Astrocyte of the cerebellum (primary cell): ENCODE measurements around the gene KCNMB3.

Source experiments
- DNase-seq: peaks from one replicate; pipeline ENCODE4 v3.0.0-alpha.2; 2011; ENCODE audit warnings: low read depth
- H3K4me3 ChIP-seq: 2 replicates; pipeline ENCODE4 v1.5.1; 2011; ENCODE audit warnings: mild to moderate bottlenecking, low read depth, low read length, moderate library complexity
- CTCF ChIP-seq: IDR thresholded peaks from 2 replicates; pipeline ENCODE4 v1.5.1; 2012; ENCODE audit warnings: low read length, low read depth, moderate library complexity, mild to moderate bottlenecking; ENCODE audit errors: missing control alignments
- in situ Hi-C: cut with HindIII; loops from 2 replicates; pipeline ENCODE4 v1.10.0; 2017; ENCODE audit warnings: low sequenced_read_pairs

KCNMB3 gene

DNA sequence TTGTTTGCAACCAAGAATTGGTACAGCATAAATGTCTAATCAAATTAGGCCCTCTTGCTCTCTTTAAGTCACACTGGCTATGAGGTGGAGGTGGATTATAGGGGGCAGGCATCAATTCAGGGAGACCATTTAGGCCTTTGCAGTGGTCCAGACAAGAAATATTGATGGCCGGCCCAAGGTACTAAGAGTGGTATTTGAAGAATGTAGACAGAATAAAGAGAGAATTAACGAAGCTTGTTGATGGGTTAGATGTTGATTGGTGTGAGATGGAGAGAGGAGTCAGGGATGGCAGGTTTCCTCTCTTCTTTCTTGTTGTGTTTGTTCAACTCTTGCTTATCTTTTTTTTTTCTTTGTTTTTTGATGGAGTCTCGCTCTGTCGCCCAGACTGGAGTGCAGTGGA is 54.2 kb downstream of the KCNMB3 start:
- no peak overlapping the region for H3K4me3 ChIP-seq
- TF ChIP-seq CTCF: no peak
- no peak for DNase-seq
- in situ Hi-C loops: no loop called here

GRCh38 chr3:179196098-179196497 is 54.8 kb downstream of the KCNMB3 start:
- no peak for TF ChIP-seq CTCF
- in situ Hi-C loops: no loop called here
- DNase-seq: peak; percentile 85
- H3K4me3 ChIP-seq: no peak overlapping the region

DNA sequence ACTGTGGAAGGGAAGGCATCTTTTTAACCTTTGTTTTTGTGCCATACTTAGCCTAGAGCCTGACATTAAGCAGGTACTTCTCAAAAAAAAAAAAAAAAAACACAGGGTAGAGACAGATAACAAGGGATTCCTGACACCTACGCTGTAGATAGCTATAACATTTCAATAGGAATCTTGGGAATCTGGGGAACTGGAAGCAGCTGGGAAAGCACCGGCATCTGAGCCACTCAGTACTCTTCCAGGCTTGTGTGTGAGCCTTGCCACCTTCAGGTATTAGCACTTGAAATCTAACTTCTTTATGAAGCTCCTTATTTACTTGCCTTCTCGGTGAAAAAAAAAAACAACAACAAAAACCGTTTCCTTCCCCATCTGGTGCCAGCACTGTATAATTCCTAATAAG is 56.0 kb downstream of the KCNMB3 start:
- in situ Hi-C loops: no loop called here
- no peak for DNase-seq
- no peak for TF ChIP-seq CTCF
- no peak overlapping the region for H3K4me3 ChIP-seq
